Measurements from ENCODE around the gene STXBP1. TPM values are rescaled to one million over a fixed set of nuclear protein-coding genes. Genes with fewer than 3 reads are reported as not detected.

The STXBP1 gene
- total and polyA plus RNA-seq, 3 experiments from 2014 or later = 8.2 to 15.2 (median 14.5) TPM

DNA sequence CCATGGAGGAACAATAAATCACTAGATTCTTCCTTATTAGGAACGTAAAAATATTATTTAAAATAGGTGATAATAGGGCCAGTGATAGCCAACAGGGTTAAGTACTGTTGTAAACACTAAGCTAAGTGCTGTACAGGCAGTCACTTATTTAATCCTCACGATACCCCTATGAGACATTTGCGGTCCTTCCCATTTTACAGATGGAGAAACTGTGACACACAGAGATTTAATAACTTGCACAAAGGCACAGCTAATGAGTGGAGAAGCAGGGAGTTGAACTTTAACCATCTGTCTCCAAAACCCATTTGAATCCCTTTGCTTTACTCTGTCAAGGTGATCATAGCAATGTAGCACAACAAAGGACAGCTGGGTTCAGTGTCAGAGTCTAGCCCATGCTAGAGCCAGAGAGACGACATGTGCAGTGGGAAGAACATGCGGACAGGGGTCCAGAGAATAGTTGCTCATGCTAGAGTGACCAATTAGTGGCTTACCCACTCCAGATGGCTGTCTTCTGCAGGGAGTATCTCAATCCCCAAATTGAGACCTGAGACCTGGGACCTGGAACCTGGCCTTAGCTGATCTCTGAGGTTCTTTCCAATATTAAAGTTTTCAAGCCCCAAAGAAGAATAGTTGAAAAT is 28.9 kb downstream of the STXBP1 start:
- Mint-ChIP-seq H3K36me3 (no peaks in the 10 kb centered on the region), H3K27me3 (peaks cover 0 to 23% of the 10 kb centered on the region in 2 donors), H3K9me3 (no peaks in the 10 kb centered on the region), H3K4me1 (no peaks in the 10 kb centered on the region), H3K4me3 (no peak overlapping the region), H3K27ac (peak overlapping the region in 1 of 8 donors; percentile 51)
- H3K36me3 ChIP-seq (ENCODE audit: insufficient read depth, low read length) = no peaks in the 10 kb centered on the region
- no peak for DNase-seq
- ChIA-PET POLR2A (interaction anchor here (0.6 kb wide), 1 partner anchor 111 kb away, joined by 4 read pairs; no protein-coding TSS in a partner anchor), CTCF (no interaction called here)
- no peaks in the 10 kb centered on the region for H3K9me3 ChIP-seq (ENCODE audit: low read length)
- H3K4me1 ChIP-seq (ENCODE audit: insufficient read depth, low read length) = no peaks in the 10 kb centered on the region
- no peaks in the 10 kb centered on the region for H3K27me3 ChIP-seq (ENCODE audit: insufficient read depth, low read length, poor library complexity, severe bottlenecking)
- no peak overlapping the region for H3K27ac ChIP-seq (ENCODE audit: low read depth, low read length)
- H3K4me3 ChIP-seq (ENCODE audit: low read length) = no peak overlapping the region

DNA sequence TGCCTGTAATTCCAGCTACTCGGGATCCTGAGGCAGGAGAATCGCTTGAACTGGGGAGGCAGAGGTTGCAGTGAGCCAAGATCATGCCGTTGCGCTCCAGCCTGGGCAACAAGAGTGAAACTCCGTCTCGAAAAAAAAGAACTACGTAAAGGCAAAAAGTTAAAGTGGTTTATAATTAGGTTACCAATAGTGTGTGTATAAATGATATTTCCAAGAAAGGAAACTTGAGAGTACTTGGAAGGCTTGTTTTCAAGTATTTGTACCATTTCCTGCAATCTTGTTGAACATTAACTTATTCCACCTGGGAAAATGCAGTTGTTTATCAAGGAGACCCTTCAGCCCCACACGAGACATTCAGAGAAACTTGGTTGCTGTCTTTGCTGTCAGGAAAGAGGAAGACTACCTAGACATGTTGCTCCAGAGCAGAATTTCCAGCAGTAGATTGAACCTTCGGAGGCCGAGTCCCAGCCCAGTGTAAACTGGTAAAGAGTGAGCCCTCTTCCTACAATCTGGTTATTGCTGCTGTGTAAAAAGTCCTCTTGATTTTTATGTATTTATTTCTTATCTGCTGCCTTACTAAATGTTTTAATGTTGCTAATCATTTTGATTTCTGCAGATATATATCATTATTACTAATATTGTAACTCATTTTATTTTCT is 30.1 kb downstream of the STXBP1 start:
- no peaks in the 10 kb centered on the region for H3K36me3 ChIP-seq (ENCODE audit: insufficient read depth, low read length)
- H3K36me3 Mint-ChIP-seq = no peaks in the 10 kb centered on the region
- peaks cover 0 to 18% of the 10 kb centered on the region in 2 donors for H3K27me3 Mint-ChIP-seq
- H3K9me3 ChIP-seq (ENCODE audit: low read length) = no peaks in the 10 kb centered on the region
- H3K27ac ChIP-seq (ENCODE audit: low read depth, low read length) = no peak overlapping the region
- ChIA-PET POLR2A (no interaction called here), CTCF (no interaction called here)
- H3K4me3 ChIP-seq (ENCODE audit: low read length) = no peak overlapping the region
- H3K27ac Mint-ChIP-seq = peak overlapping the region in 1 of 8 donors; percentile 61
- H3K4me1 ChIP-seq (ENCODE audit: insufficient read depth, low read length) = no peaks in the 10 kb centered on the region
- DNase-seq = no peak
- no peaks in the 10 kb centered on the region for H3K4me1 Mint-ChIP-seq
- no peaks in the 10 kb centered on the region for H3K9me3 Mint-ChIP-seq
- H3K27me3 ChIP-seq (ENCODE audit: insufficient read depth, low read length, poor library complexity, severe bottlenecking) = no peaks in the 10 kb centered on the region
- no peak overlapping the region for H3K4me3 Mint-ChIP-seq

DNA sequence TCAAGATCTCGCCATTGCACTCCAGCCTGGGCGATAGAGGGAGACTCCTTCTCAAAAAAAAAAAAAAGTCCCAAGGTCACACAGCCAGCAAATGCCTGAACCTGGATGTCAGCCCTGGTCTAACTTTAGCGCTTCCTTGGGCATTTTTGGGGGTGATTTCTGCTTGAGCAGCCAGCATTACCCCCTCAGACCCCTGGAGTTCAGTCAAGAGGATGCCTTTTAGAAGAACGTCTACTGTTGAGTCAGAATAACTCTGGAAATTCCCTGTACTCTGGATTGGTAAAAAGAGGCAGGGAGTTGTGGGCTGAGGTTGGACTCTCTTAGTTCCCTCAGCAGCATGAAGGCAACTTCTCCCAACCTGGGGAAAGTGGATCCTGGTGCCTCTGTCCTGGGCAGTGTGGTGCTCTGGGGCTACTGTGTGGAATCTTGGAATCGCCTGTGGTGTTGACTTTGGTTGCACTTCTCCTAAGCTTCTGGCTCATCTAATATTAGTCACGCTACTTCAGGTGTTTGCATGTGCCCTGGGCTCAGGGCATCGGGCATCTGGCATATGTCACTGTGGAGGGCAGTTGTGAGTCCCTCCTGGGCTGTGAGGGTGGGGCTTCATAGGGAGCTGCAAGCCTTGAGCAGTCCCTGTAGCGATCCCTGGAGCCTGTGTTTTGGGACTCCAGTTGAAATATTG is 32.2 kb downstream of the STXBP1 start:
- Mint-ChIP-seq H3K4me1 (no peaks in the 10 kb centered on the region), H3K27me3 (peaks cover 0 to 18% of the 10 kb centered on the region in 2 donors), H3K9me3 (no peaks in the 10 kb centered on the region), H3K36me3 (no peaks in the 10 kb centered on the region), H3K4me3 (peak overlapping the region in 1 of 7 donors; percentile 71), H3K27ac (no peak overlapping the region)
- H3K4me1 ChIP-seq (ENCODE audit: insufficient read depth, low read length) = no peaks in the 10 kb centered on the region
- H3K27ac ChIP-seq (ENCODE audit: low read depth, low read length) = no peak overlapping the region
- H3K9me3 ChIP-seq (ENCODE audit: low read length) = no peaks in the 10 kb centered on the region
- H3K4me3 ChIP-seq (ENCODE audit: low read length) = no peak overlapping the region
- no peaks in the 10 kb centered on the region for H3K27me3 ChIP-seq (ENCODE audit: insufficient read depth, low read length, poor library complexity, severe bottlenecking)
- ChIA-PET POLR2A (no interaction called here), CTCF (no interaction called here)
- DNase-seq = no peak
- no peaks in the 10 kb centered on the region for H3K36me3 ChIP-seq (ENCODE audit: insufficient read depth, low read length)

DNA sequence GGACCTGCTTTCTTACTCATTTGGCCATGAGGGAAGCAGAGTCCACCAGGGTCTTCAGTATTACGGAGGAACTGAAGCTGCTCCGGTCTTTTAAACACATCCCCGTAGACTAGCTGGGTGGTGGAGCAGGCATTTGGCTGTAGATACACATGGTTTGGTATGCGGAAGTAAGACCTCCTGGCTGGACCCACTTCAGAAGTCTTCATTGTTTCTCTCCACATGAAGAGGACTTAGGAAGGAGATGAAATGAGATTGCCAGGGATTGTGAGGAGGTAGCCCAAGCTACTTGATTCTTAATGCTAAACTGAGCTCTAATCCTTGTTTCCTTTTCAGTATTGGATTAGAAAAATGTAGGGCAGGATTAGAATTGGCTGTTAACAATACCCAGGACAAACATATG is 32.9 kb downstream of the STXBP1 start:
- Mint-ChIP-seq H3K4me1 (no peaks in the 10 kb centered on the region), H3K9me3 (no peaks in the 10 kb centered on the region), H3K27ac (no peak overlapping the region), H3K4me3 (no peak overlapping the region), H3K27me3 (peaks cover 0 to 18% of the 10 kb centered on the region in 2 donors), H3K36me3 (no peaks in the 10 kb centered on the region)
- no peak overlapping the region for H3K4me3 ChIP-seq (ENCODE audit: low read length)
- no peaks in the 10 kb centered on the region for H3K27me3 ChIP-seq (ENCODE audit: insufficient read depth, low read length, poor library complexity, severe bottlenecking)
- CTCF ChIA-PET = no interaction called here
- no peaks in the 10 kb centered on the region for H3K36me3 ChIP-seq (ENCODE audit: insufficient read depth, low read length)
- H3K27ac ChIP-seq (ENCODE audit: low read depth, low read length) = no peak overlapping the region
- POLR2A ChIA-PET = no interaction called here
- DNase-seq = no peak
- no peaks in the 10 kb centered on the region for H3K9me3 ChIP-seq (ENCODE audit: low read length)
- H3K4me1 ChIP-seq (ENCODE audit: insufficient read depth, low read length) = no peaks in the 10 kb centered on the region

DNA sequence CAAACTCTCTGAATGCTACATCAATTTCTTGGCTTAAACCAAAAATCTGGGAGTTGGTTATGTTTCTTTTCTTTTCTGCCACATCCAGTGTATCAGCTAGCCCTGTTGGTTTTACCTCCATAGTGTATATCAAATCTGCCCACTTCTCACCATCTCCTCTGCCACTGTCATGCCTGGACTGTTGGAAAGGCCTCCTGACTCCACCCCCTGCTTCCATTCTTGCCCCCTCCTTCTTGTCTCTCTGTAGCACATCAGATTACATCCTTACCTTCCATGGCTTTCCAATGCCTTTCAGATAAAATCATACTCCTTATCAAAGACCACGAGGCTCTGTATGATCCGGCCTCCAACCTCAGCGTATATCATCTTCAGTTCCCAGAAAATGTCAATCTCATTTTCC is 35.4 kb downstream of the STXBP1 start:
- no peaks in the 10 kb centered on the region for H3K27me3 ChIP-seq (ENCODE audit: insufficient read depth, low read length, poor library complexity, severe bottlenecking)
- CTCF ChIA-PET = no interaction called here
- H3K27me3 Mint-ChIP-seq = peaks cover 0 to 10% of the 10 kb centered on the region in 2 donors

DNA sequence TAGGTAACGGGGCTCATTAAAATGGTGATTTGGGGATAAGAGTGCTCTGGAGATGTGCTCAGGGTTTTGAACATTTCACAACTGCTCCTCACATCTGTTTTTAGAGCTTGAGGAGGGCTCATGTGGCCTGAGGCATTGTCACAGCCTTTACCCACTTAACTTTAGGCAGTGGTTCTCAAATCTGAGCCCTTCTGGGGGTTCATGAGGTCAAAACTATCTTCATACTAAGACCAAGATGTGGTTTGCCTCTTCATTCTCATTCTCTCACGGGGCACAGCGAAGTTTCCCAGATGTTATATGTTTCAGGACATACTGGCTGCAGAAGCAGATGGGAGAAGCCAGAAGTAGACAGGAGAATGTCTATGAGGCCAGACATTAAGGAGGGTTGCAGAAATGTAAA is 38.4 kb downstream of the STXBP1 start:
- Histone ChIP-seq H3K36me3 (ENCODE audit: insufficient read depth, low read length) (no peaks in the 10 kb centered on the region), H3K27ac (ENCODE audit: low read depth, low read length) (no peak overlapping the region), H3K27me3 (ENCODE audit: insufficient read depth, low read length, poor library complexity, severe bottlenecking) (no peaks in the 10 kb centered on the region), H3K9me3 (ENCODE audit: low read length) (no peaks in the 10 kb centered on the region), H3K4me3 (ENCODE audit: low read length) (no peak overlapping the region), H3K4me1 (ENCODE audit: insufficient read depth, low read length) (no peaks in the 10 kb centered on the region)
- H3K27ac Mint-ChIP-seq = peak overlapping the region in 1 of 8 donors; percentile 18
- no peaks in the 10 kb centered on the region for H3K4me1 Mint-ChIP-seq
- H3K9me3 Mint-ChIP-seq = no peaks in the 10 kb centered on the region
- H3K27me3 Mint-ChIP-seq = peaks cover 0 to under 1% of the 10 kb centered on the region in 2 donors
- ChIA-PET CTCF (no interaction called here), POLR2A (no interaction called here)
- peaks cover 0 to 6% (median 0%) of the 10 kb centered on the region in 3 donors for H3K36me3 Mint-ChIP-seq
- H3K4me3 Mint-ChIP-seq = no peak overlapping the region
- DNase-seq = no peak

More for the DNA sequence above, 35.4 kb downstream of the STXBP1 start:
- POLR2A ChIA-PET = no interaction called here
- Mint-ChIP-seq H3K27ac (no peak overlapping the region), H3K9me3 (no peaks in the 10 kb centered on the region), H3K4me3 (no peak overlapping the region), H3K4me1 (no peaks in the 10 kb centered on the region), H3K36me3 (no peaks in the 10 kb centered on the region)
- Histone ChIP-seq H3K4me1 (ENCODE audit: insufficient read depth, low read length) (no peaks in the 10 kb centered on the region), H3K27ac (ENCODE audit: low read depth, low read length) (no peak overlapping the region), H3K4me3 (ENCODE audit: low read length) (no peak overlapping the region), H3K9me3 (ENCODE audit: low read length) (no peaks in the 10 kb centered on the region), H3K36me3 (ENCODE audit: insufficient read depth, low read length) (no peaks in the 10 kb centered on the region)
- no peak for DNase-seq

DNA sequence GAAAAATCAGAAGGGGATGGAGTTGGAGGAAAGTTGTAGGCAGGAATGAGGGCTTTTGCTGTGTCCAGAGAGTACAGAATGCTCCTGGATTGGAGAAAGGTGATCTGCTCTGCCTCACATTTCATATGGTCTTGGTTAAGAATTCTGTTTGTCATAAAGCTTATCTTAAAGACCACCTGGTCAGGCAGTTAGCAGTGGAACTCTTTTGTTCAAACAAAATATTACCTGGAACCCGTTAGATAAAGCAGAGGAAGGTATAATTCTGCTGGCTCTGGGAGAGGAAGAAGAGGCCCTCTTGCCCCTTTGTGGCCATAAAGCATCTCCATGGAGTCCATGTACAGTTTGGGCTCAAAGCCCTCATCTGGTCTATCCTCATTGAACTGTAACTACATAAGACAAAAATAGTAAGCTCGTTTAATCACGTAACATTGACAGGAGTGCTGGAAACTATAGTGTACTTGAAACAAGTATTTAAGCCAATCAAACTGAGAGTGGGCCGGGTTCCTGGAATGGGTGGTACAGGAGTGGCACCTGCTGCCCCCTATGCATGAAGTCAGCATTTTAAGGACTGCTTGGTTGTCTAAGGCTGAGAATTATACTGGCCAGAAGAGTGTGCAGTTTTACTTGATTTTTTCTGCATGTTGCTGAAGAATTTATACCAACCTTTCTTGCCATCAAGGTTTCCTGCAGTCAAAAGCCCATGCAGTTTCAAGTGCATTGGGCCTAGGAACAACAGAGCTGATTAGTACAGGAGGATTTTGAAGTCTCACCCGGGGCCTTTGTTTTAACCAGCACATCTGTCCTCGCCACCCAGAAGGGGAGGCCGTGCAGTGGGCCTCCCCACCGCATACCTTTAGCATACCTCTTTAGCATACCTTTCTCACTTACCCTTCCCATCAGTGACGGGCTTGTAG is 39.9 kb downstream of the STXBP1 start:
- Histone ChIP-seq H3K4me1 (ENCODE audit: insufficient read depth, low read length) (no peaks in the 10 kb centered on the region), H3K36me3 (ENCODE audit: insufficient read depth, low read length) (no peaks in the 10 kb centered on the region), H3K27ac (ENCODE audit: low read depth, low read length) (no peak overlapping the region), H3K27me3 (ENCODE audit: insufficient read depth, low read length, poor library complexity, severe bottlenecking) (no peaks in the 10 kb centered on the region), H3K4me3 (ENCODE audit: low read length) (no peak overlapping the region), H3K9me3 (ENCODE audit: low read length) (no peaks in the 10 kb centered on the region)
- ChIA-PET CTCF (no interaction called here), POLR2A (no interaction called here)
- DNase-seq = no peak
- Mint-ChIP-seq H3K27me3 (no peaks in the 10 kb centered on the region), H3K4me1 (no peaks in the 10 kb centered on the region), H3K4me3 (no peak overlapping the region), H3K36me3 (peaks cover 0 to 6% (median 0%) of the 10 kb centered on the region in 3 donors), H3K9me3 (no peaks in the 10 kb centered on the region), H3K27ac (peak overlapping the region in 1 of 8 donors; percentile 70)

Data from CD8-positive, alpha-beta memory T cell (primary cell).